GM21381 (cell line): Measurements from ENCODE around the gene PIK3R6.
"Not testable (repeated sequence)": the region's sequence is repeated elsewhere in the genome, so short reads cannot be mapped to it uniquely, and the experiment has no call there.

ENCODE experiments used
- ATAC-seq: cut with Tn5 transposase; IDR thresholded peaks from one replicate; pipeline ENCODE4 v1.9.1; 2021; ENCODE audit warnings: mild to moderate bottlenecking, moderate library complexity; ENCODE audit not compliant: unreplicated experiment

Gene PIK3R6

DNA sequence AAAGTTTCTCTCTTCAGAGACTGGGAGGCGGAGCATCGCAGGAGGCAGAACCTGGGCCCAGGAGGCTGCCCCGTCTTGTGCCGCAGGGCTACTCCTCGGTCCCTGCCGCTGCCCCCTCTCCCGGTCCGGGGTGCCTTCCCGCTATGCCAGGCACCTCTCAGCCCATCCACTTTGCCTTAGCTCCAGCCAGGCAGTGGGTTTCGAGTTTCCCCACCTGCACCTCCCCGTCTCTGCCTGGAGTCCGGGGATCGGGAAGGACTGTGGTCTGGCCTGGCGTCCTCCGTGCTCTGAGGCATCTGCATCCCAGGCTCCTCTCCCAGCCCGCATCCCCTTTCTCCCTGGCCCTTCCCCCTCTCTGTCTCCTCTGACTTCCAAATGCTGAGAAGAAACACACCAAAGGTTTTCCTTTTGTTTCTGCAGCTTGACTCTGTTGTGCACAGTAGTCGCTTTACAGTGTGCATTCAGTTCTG is 26.8 kb upstream of the PIK3R6 start:
- no peak for ATAC-seq

DNA sequence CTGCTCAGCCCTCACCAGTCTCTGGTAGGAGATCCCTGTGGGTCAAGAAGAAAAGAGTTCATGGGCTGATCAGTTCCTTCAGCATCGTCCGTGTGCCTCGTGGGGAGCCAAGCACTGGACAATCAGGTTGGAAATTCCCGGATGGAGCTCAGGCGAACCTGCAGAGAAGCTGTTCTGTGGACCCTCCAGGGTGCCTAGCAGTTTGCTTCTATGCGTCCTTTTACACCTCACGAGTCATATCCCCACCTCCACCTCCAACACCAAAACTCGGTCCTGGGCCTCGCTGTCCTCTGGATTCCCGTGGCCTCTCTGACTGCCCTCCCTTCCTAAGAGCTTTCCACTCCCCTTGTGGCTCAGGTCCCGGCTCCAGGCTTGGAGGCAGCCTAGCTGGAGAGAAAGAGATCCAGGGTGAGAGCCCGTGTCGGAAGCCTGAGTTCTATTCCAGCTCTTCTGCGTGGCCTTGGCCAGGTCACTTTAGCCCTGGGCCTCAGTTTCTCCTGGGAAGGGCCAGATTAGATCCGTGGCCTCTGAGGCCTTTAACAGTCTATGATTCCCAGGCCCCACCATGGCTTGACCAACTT is 26.2 kb upstream of the PIK3R6 start:
- no peak for ATAC-seq

DNA sequence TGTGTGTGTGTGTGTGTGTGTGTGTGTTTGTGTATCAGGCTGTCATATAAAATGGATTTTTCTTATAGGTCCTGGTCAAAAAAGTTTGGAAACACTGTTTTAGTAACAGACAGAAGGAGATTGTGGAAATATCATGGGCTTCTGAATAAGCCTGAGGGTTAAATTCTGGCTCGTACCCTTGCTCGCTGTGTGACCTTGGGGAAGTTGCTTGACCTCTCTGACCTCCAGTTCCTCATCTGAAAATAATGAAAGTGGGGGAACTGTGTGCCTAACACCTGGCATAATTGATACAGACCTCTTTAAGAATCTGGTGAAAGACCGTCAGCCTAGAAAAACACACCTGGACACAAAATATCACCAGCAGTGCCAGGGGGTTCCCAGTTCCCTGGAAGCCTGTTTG is 25.6 kb upstream of the PIK3R6 start:
- no peak for ATAC-seq

DNA sequence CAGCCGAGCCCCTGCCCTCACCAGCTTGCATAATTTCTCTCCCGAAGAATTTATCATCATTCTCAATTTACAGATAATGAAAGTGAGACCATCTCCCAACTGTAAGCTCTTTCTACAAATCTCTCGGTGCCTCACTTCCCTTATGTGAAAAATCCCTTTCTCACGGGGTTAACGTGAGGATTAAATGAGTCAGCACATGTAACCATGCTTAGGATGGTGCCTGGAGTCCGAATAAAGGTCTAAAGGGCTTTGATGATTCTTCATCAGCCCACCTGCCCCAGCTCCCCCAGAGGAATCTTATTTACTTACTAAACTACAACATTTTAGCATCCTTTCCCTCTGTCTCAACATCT is 24.8 kb upstream of the PIK3R6 start:
- ATAC-seq, result no peak

DNA sequence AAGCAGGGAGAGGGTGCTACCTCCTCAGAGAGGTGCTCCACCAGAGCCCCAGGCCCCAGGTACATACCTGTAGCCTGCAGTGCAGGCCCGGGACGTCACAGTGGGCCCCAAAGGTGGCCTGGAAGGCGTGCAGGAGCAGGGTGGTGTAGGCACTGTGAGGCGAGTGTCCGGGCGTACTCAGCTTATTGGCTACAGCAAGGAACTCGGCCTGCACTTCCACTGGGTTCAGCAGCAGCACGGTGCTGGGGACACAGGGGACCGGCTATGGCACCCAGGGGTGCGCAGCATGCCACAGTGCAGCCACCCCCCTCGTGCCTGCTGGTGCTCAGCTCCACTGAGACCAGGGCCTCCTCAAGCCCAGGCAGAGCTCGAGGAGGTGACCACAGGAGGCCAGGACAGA is 23.2 kb upstream of the PIK3R6 start:
- ATAC-seq, result no peak

DNA sequence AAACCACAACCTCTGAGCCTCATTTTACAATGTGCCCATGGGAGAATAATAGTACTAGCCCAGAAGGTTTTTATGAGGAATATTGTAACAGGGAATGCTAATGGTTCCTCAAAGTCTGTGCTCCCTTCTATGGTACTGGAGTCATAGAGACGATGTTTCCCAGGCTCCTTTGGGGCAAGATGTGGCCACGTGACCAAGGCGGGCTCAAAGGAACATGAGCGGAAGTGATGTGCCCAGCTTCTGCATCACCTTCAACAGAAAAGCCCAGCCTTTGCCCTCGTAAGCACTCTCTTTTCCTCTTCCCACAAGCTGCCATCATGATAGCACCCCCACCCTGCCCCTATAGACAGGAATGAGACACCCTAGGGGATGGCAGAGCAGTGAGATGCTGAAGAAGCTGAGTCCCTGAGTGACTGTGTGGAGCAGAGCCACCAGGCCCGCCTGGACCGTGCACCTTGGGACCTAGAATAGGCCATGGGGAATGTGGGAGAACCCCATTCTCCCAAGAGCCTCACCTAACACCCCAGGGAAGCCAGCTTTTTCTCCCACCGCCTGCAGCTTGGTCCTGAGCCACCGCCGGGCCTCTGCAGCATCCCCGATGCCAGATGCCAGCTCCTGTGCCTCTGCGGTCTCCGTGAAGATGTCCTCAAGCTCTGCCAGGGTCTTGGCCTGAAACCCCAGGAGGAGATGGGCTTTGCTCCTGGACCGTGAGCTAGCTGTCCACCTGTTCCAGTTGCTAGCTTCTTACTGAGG is 22.2 kb upstream of the PIK3R6 start:
- ATAC-seq, result no peak

DNA sequence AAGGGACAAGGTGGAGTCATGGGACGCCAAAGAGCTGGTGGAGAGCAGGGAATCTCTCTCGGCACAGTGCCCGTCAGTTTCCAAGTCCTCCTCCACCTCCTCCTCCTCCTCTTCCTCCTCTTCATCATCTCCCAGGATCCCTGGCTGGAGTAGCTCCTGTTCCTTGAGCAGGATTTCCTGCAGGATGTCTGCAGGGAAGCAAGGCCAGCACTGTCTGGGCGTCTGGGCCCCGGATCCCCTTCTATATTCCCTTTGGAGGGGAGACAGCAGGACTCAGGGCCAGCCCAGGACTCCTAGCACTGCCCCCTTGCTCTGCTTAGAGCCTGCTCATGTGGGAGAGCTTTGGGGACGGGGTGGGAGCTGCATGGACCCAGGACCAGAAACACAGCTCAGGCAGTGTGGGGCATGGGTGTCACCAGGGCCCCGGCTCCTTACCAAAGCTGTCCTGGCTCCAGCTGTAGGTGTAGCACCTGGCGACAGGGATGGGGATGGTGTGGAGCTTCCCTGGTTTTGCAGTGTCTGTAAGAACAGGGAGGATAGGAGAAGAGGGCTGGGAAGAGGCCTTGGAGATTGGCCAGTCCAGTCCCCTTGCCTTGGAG is 21.3 kb upstream of the PIK3R6 start:
- no peak for ATAC-seq

DNA sequence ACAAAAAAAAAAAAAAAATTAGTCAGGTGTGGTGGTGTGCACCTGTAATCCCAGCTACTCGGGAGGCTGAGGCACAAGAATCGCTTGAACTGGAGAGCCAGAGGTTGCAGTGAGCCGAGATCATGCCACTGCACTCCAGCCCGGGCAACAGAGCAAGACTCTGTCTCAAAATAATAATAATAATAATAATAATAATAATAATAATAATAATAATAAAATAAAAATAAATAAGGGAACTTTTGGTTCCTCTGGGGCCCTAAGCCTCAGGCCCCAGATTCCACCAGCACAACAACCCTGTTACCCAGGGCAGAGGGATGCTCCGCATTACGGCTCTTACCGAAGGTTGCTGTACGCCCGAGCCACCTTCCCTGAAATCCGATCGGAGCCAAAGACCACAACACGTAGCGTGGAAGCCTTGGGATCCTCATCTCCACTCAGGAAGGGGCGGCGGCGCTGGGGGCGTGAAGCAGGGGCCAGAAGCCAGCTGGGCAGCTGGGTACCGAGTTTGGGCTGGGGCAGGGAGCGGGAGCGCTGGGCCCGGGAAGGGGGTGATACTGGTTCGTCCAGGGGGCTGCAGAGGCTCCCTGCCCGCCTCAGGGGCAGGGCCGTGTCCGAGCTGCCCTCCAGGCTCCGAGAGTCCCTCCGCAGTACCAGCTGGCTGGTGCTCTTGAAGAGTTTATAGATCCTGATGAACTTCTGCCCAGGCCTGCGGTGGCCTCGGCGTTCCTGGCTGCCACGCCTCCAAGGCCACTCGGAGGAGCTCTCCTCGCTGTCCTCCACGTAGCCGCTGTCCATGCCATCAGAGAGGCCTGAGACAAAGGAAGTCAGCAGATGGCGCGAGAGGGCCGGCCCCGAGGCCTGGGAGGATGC is 20.6 kb upstream of the PIK3R6 start:
- no peak for ATAC-seq

DNA sequence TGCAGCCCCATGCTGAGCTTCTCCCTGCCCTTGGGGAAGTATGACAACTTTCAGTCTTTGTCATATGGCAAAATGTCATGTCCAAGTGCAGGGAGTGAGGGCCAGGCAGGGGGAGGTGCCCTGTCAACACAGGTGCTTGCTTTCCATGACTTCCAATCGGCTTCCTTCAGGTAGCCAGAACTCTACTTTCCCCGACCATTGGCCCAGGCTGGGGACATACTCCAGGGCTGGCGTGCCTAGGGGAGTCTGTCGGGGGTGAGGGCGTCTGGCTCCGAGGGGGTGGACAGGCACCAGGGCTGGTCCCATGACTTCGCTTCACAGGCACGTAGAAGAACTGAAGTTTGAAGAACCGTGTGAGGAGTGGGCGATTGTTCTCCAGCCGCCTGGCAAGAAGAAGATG is 19.8 kb upstream of the PIK3R6 start:
- no peak for ATAC-seq

DNA sequence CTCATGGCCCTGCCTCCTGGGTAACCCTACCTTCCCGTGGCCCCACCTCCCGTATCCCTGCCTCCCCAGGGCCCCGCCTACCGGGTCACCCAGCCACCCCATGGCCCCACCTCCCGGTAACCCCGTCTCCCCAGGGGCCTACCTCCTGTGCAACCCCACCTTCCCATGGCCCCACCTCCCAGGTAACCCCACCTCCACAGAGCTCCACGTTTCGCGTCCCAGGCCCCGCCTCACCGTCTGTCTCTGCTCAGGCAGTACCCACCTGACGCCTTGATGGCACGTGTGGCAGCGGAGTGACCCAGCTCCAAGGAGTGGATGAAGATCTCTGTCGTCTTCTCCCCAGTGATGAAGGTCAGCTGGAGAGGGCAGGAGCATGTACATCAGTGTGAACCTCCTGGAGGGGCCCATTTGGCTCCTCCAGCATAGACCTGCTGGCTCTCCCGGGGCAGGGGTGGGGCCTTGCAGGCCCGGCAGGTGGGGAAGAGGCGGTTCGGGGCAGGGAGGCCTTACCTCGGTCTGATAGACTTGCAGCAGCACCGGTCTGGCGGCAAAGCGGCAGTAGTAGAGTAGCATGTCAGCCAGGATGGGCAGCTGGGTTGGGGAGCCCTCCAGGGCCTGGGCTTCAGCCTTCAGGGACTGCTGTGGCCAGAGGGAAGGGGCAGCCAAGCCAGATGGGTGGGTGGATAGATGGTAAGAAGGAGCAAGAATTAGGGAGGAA is 18.7 kb upstream of the PIK3R6 start:
- ATAC-seq, result no peak

DNA sequence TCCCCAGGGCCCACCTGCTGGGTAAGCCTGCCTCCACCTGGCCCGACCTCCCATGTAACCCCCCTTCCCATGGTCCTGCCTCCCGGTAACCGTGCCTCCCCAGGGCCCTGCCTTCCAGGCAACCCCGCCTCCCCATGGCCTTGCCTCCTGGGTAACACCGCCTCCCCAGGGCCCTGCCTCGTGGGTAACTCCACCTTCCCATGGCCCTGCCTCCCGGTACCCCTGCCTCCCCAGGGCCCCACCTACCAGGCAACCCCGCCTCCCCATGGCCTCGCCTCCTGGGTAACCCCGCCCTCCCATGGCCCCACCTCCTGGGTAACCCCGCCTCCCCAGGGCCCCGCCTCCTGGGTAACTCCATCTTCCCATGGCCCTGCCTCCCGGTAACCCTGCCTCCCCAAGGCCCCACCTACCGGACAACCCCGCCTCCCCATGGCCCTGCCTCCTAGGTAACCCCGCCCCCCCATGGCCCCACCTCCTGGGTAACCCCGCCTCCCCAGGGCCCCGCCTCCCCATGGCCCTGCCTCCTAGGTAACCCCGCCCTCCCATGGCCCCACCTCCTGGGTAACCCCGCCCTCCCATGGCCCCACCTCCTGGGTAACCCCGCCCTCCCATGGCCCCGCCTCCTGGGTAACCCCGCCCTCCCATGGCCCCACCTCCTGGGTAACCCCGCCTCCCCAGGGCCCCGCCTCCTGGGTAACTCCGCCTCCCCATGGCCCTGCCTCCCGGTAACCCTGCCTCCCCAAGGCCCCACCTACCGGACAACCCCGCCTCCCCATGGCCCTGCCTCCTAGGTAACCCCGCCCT is 17.9 kb upstream of the PIK3R6 start:
- not testable (repeated sequence) for ATAC-seq

DNA sequence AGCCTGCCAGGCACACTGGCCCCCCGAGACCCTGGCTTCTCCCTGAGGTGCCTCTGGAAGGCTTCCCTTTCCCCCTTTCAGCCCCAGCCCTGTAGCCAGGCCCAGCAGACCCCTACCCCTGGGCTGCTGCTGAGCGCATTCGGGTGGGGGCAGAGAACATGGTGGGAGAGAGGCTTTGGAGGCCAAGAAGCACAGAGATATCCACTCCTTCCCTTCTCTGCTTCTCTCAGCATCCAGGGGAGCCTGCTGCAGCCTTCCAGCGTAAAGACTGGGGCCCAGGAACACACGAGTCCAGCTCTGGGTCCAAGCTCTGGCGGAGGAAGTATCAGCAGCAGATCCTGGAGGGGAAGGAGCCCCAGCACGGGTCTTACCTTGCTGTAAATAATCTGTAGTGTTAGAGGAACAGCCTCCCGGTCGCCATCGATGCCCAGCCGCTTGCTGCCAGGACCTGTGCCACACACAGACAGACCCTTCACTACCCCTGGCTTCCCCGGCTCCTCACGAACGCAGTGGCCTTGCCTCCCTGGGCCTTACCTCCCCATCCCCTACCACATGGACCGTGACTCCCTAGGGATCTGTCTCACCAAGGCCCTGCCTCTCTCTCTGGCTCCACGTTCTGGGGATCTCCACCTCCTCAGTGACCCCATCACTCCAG is 17.0 kb upstream of the PIK3R6 start:
- no peak for ATAC-seq

DNA sequence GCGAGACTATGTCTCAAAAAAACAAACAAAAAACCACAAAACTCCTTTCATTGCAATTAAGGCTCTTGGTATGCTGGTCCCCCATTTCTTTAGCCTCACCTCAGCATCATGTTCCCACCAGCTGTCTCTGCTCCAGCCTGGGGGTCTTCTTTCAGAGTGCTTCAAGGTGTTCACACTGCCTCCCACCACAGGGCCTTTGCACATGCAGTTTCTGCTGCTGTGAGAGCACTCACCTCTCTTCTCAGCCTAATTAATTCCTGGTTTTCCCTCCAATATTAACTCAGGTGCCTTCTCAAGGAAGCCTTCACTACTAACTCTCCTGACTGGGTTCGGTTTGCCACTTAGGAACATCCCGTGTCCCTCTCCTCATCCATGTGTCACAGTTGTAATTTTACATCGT is 15.9 kb upstream of the PIK3R6 start:
- no peak for ATAC-seq

DNA sequence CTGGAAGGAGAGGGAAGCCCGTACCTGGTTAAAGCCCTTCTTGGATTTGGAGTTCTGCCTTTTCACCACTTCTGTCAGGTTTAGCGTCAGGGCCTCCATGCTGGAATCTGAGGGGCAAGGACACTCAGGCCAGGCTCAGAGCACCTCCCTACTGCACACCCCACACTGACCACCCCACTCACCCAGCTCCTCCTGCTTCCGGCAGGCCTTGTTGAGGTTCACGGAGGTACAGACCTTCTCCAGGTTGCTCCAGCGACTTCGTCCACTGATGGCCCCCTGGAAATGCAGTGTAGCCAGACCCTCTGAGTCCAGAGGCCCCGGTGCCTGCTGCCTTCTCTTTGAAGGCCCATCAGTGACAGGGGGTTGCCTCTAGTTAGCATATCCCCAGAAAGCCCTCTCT is 14.1 kb upstream of the PIK3R6 start:
- ATAC-seq, result no peak

DNA sequence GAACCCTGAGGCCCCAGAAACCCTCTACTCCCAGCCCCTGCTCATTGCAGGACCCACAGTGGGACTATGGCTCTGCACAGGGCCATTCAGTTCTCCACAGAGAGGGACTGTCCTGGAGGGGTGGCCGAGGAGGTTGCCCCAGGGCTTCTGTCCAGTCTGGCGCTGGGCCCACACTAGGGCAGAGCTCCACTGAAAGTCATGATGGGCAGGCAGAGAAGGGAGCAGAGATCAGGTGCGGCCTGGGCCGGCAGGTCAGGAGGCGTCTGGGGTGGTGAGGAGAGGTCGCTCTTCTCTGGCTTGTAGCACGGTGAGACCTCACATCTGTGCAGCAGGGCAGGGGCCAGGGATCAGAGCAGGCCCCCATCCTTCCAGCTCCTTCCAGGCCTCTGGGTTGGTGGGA is 13.0 kb upstream of the PIK3R6 start:
- ATAC-seq, result no peak

DNA sequence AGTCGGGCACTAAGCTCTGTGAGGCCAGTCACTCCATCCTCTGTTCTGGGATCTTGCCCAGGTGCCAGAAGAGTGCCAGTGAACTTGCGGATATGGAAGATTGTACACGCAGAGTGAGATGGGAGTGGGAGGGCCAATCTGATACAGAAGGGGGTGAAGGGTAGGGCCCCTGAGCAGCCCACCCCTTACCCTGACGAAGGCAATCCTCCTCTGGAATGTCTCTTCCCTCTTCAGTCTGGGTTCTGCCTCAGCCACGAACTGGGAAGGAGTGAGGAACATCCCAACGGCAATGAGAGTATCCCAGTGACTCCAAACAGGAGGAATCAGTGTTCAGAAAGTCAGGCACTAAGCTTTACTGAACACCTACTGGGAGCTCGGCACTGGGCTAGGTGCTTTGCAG is 11.9 kb upstream of the PIK3R6 start:
- ATAC-seq, result no peak

DNA sequence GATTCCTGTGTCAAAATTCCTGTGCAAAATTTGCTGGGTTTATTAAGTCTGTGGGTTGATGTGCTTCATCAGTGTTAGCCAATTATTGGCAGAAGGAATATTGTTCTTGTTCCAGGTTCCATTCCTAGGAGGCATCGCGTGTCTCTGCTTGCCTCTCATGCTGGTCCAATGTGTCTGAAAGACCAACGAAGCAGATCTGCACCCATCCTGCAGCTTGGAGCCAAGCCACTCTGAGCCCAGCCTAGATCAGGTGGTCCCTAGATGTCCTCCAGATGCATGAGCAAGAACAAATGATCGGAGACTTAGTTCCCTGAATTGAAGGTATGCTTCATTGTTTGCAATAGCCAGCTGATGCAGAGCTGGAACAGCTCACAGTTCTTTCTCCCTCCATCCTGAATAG is 10.5 kb upstream of the PIK3R6 start:
- ATAC-seq, result no peak

DNA sequence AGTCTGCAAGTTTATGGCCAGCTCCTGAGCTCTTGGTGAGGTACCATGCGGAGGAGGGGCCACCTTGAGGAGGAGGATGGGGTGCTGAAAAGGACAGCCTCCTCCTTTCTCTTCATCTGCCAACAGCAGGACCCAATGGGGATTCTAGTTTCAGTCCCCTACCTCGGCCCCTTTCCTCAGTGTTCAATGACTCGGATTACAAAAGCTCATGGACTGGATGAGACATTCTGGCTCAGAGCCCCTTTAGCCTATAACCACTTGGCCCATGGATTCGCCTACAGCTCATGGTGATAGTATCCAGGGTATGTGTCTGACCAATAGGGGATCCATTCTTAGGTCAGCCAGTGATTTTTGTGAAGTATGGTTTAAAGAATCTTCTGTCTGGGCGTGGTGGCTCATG is 8.5 kb upstream of the PIK3R6 start:
- ATAC-seq, result no peak

DNA sequence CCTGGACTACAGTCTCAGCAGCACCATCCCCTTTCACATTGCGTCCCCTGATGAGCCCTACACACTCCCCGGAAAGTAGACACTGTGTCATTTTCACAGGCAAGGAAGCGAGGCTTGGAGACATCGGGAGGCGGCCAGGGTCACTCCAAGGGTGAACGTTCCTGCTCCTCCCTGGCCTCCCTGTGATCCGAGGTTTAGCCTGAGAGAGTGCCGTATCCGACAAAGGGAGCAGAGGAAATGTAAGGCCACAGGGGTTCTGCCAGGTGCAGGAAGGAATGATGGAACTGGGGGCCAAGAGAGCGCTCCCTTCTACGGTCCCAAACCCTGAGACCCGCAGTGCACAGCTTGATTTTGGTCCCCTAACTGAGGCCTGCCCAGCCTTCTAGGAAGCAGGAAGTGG is 8.0 kb upstream of the PIK3R6 start:
- no peak for ATAC-seq
